H1 (cell line): ENCODE data around the gene CHTF8. TPM values are rescaled to one million over a fixed set of nuclear protein-coding genes. Genes with fewer than 3 reads are reported as not detected.

Experiments
- CTCF ChIA-PET: fragments of 300-600 bp; sonication (Branson Sonifier 250); formaldehyde crosslinking; loops from one replicate; lab custom pipeline; 2021; ENCODE audit not compliant: partially characterized antibody; lab: Charles Lee
- POLR2A ChIA-PET: fragments of 300-600 bp; sonication (Branson Sonifier 250); formaldehyde crosslinking; loops from one replicate; lab custom pipeline; 2021; ENCODE audit warnings: inconsistent platforms; ENCODE audit not compliant: partially characterized antibody; lab: Charles Lee
- DNase-seq, 2 experiments: peaks; one replicate each; pipeline versions ENCODE4 v3.0.0 to v3.0.0-alpha.2; 2010 to 2022; ENCODE audit warnings: low spot score in 2 of 2, low read depth in 1 of 2, mixed read lengths in 1 of 2
- FAIRE-seq: peaks from 2 replicates; lab custom pipeline; 2011; peaks lifted over from hg19 to GRCh38; lab: Jason Lieb, UNC
- H2AFZ ChIP-seq: 2 replicates; pipeline ENCODE4 v1.8.1; 2012; ENCODE audit warnings: low read length, inconsistent platforms
- H2AK5ac ChIP-seq: 2 replicates; pipeline ENCODE4 v1.6.1; 2013; ENCODE audit warnings: low read depth, low read length
- H2BK120ac ChIP-seq: replicated peaks from 2 replicates; pipeline ENCODE3; 2013; ENCODE audit warnings: low read depth, low read length, inconsistent platforms
- H2BK12ac ChIP-seq: 2 replicates; pipeline ENCODE4 v1.6.1; 2013; ENCODE audit warnings: low read depth, low read length
- H2BK15ac ChIP-seq: 2 replicates; pipeline ENCODE4 v1.6.1; 2013; ENCODE audit warnings: low read length
- H2BK20ac ChIP-seq: 2 replicates; pipeline ENCODE4 v1.6.1; 2013; ENCODE audit warnings: low read length
- H2BK5ac ChIP-seq: 2 replicates; pipeline ENCODE4 v1.6.1; 2013; ENCODE audit warnings: low read depth, low read length
- H3K14ac ChIP-seq: 2 replicates; pipeline ENCODE4 v1.6.1; 2013; ENCODE audit warnings: inconsistent platforms; ENCODE audit not compliant: insufficient read length
- H3K18ac ChIP-seq: 2 replicates; pipeline ENCODE4 v1.6.1; 2013; ENCODE audit warnings: low read length; ENCODE audit errors: extremely low read depth
- H3K23ac ChIP-seq: 2 replicates; pipeline ENCODE4 v1.6.1; 2013; ENCODE audit warnings: inconsistent platforms; ENCODE audit not compliant: insufficient read length
- H3K23me2 ChIP-seq: 2 replicates; pipeline ENCODE4 v1.6.1; 2013; ENCODE audit warnings: low read depth, low read length
- H3K27ac ChIP-seq: 2 replicates; pipeline ENCODE4 v1.6.1; 2011; ENCODE audit warnings: low read depth, low read length, inconsistent platforms
- H3K27me3 ChIP-seq, 4 experiments: replicated peaks in 1 of 4; 1 replicate in 1 of 4; 2 replicates in 3 of 4; pipeline versions ENCODE4 v1.6.1 to v1.8.1; 2011 to 2013; ENCODE audit warnings: low read length in 3 of 4, mild to moderate bottlenecking in 3 of 4, inconsistent platforms in 2 of 4, mixed read lengths in 2 of 4, moderate library complexity in 1 of 4; ENCODE audit not compliant: control insufficient read depth in 3 of 4, insufficient read depth in 3 of 4; ENCODE audit errors: extremely low read depth in 1 of 4
- H3K36me3 ChIP-seq, 4 experiments: 2 replicates each; pipeline versions ENCODE4 v1.6.1 to v1.8.1; 2011 to 2013; ENCODE audit warnings: mild to moderate bottlenecking in 4 of 4, low read length in 3 of 4, moderate library complexity in 2 of 4, control low read depth in 1 of 4, inconsistent platforms in 1 of 4; ENCODE audit not compliant: insufficient read depth in 4 of 4, control insufficient read depth in 2 of 4
- H3K4ac ChIP-seq: replicated peaks from 2 replicates; pipeline ENCODE3; 2013; ENCODE audit warnings: low read length, low read depth, mixed read lengths, inconsistent platforms; ENCODE audit not compliant: insufficient read length
- H3K4me1 ChIP-seq, 4 experiments: replicated peaks in 1 of 4; 1 replicate in 1 of 4; 2 replicates in 3 of 4; pipeline versions ENCODE4 v1.6.1 to v1.8.1; 2011 to 2013; ENCODE audit warnings: low read length in 3 of 4, inconsistent platforms in 2 of 4, mixed read lengths in 1 of 4; ENCODE audit not compliant: insufficient read depth in 4 of 4, control insufficient read depth in 3 of 4
- H3K4me2 ChIP-seq, 2 experiments: 2 replicates each; pipeline versions ENCODE4 v1.6.1 to v1.8.1; 2011 to 2013; ENCODE audit warnings: low read depth in 2 of 2, low read length in 2 of 2, control low read depth in 1 of 2, inconsistent platforms in 1 of 2, mild to moderate bottlenecking in 1 of 2; ENCODE audit not compliant: insufficient read depth in 1 of 2
- H3K4me3 ChIP-seq, 4 experiments: fragments of 200-600, 300-600 bp in 1 of 4; sonication (generic), shearing (Covaris generic), sonication (Bioruptor Twin) in 1 of 4; 2 replicates each; pipeline versions ENCODE4 v1.5.1 to v1.8.1; 2011 to 2016; ENCODE audit warnings: low read length in 4 of 4, low read depth in 3 of 4, control low read depth in 2 of 4, inconsistent platforms in 2 of 4, mild to moderate bottlenecking in 2 of 4, mixed read lengths in 1 of 4, moderate library complexity in 1 of 4; ENCODE audit not compliant: insufficient read depth in 2 of 4; ENCODE audit errors: extremely low read depth in 1 of 4
- H3K56ac ChIP-seq: replicated peaks from 2 replicates; pipeline ENCODE3; 2013; ENCODE audit warnings: low read depth, mild to moderate bottlenecking, mixed read lengths, low read length, inconsistent platforms; ENCODE audit not compliant: insufficient read length
- H3K79me1 ChIP-seq: 2 replicates; pipeline ENCODE4 v1.6.1; 2013; ENCODE audit warnings: low read depth, low read length, control low read depth
- H3K79me2 ChIP-seq, 2 experiments: 2 replicates each; pipeline versions ENCODE4 v1.6.1 to v1.8.1; 2012 to 2013; ENCODE audit warnings: low read length in 2 of 2, mild to moderate bottlenecking in 2 of 2, inconsistent platforms in 1 of 2; ENCODE audit not compliant: insufficient read depth in 2 of 2, control insufficient read depth in 1 of 2
- H3K9ac ChIP-seq, 4 experiments: replicated peaks in 1 of 4; 1 replicate in 1 of 4; 2 replicates in 3 of 4; pipeline versions ENCODE4 v1.6.1 to v1.8.1; 2011 to 2013; ENCODE audit warnings: low read depth in 3 of 4, low read length in 3 of 4, control low read depth in 2 of 4, mild to moderate bottlenecking in 2 of 4, moderate library complexity in 2 of 4, inconsistent platforms in 1 of 4; ENCODE audit errors: extremely low read depth in 1 of 4
- H3K9me3 ChIP-seq, 2 experiments: 2 replicates each; pipeline versions ENCODE4 v1.6.1 to v1.8.1; 2012 to 2013; ENCODE audit warnings: mild to moderate bottlenecking in 2 of 2, moderate library complexity in 2 of 2, control low read depth in 1 of 2, inconsistent platforms in 1 of 2, low read depth in 1 of 2, low read length in 1 of 2, mixed read lengths in 1 of 2; ENCODE audit not compliant: insufficient read depth in 2 of 2
- H4K20me1 ChIP-seq, 2 experiments: replicated peaks in 1 of 2; 2 replicates each; pipeline versions ENCODE3 to v1.8.1; 2011 to 2013; ENCODE audit warnings: inconsistent platforms in 2 of 2, low read length in 2 of 2, mild to moderate bottlenecking in 1 of 2; ENCODE audit not compliant: insufficient read depth in 2 of 2, control insufficient read depth in 1 of 2
- H4K5ac ChIP-seq: 2 replicates; pipeline ENCODE4 v1.6.1; 2013; ENCODE audit warnings: low read length, low read depth, mixed read lengths, inconsistent platforms; ENCODE audit not compliant: insufficient read length
- H4K8ac ChIP-seq: 2 replicates; pipeline ENCODE4 v1.8.0; 2013; ENCODE audit warnings: mild to moderate bottlenecking, moderate library complexity, low read length, inconsistent platforms; ENCODE audit not compliant: insufficient read depth; ENCODE audit errors: extremely low read depth
- H4K91ac ChIP-seq: replicated peaks from 2 replicates; pipeline ENCODE3; 2013; ENCODE audit warnings: low read length, mixed read lengths, inconsistent platforms; ENCODE audit not compliant: insufficient read length
- CBX5 ChIP-seq: fragments of 300-800, 300-1000 bp; sonication (generic); IDR thresholded peaks from 2 replicates; pipeline ENCODE4 v1.7.1; 2016; ENCODE audit warnings: antibody characterized with exemption, low read length, low read depth
- CBX8 ChIP-seq: fragments of 300-800, 300-1000 bp; sonication (generic); IDR thresholded peaks from 2 replicates; pipeline ENCODE4 v1.7.1; 2016; ENCODE audit warnings: low read depth, low read length, borderline replicate concordance
- CHD2 ChIP-seq: IDR thresholded peaks from 2 replicates; pipeline ENCODE4 v1.6.1; 2012; ENCODE audit warnings: low read length, improper control_type of control experiment
- EP300 ChIP-seq, 2 experiments: IDR thresholded peaks; 1 replicate in 1 of 2; 2 replicates in 1 of 2; pipeline ENCODE4 v1.6.1; 2011 to 2012; ENCODE audit warnings: low read depth in 2 of 2, low read length in 2 of 2, mild to moderate bottlenecking in 2 of 2, borderline replicate concordance in 1 of 2, inconsistent platforms in 1 of 2, moderate library complexity in 1 of 2
- FOSL1 ChIP-seq: IDR thresholded peaks from 2 replicates; pipeline ENCODE4 v1.6.1; 2011; ENCODE audit warnings: mild to moderate bottlenecking, low read depth, low read length, moderate library complexity; ENCODE audit not compliant: insufficient read depth
- HDAC2 ChIP-seq, 2 experiments: fragments of 300-600 bp in 1 of 2; sonication (generic) in 1 of 2; IDR thresholded peaks; 2 replicates each; pipeline ENCODE4 v1.6.1; 2011 to 2012; ENCODE audit warnings: low read depth in 2 of 2, low read length in 2 of 2, mild to moderate bottlenecking in 2 of 2, moderate library complexity in 2 of 2, borderline replicate concordance in 1 of 2, inconsistent platforms in 1 of 2
- KDM5A ChIP-seq: fragments of 200-600 bp; IDR thresholded peaks from 2 replicates; pipeline ENCODE4 v1.7.1; 2012; ENCODE audit warnings: mild to moderate bottlenecking, low read length, inconsistent platforms, mixed read lengths
- NRF1 ChIP-seq: IDR thresholded peaks from 2 replicates; pipeline ENCODE4 v1.6.1; 2011; ENCODE audit warnings: mild to moderate bottlenecking, low read depth, low read length, improper control_type of control experiment
- SRF ChIP-seq: IDR thresholded peaks from 2 replicates; pipeline ENCODE4 v1.6.1; 2011; ENCODE audit warnings: mild to moderate bottlenecking, low read depth, low read length, moderate library complexity
- WGBS, 2 experiments: shearing (Covaris generic) in 1 of 2; methylation state at CpG; one replicate each; pipeline versions ENCODE4 v1.1.6 to v1.1.7; 2013 to 2015; ENCODE audit warnings: low lambda C conversion rate in 2 of 2, mixed read lengths in 2 of 2, inconsistent platforms in 1 of 2, low coverage in 1 of 2, missing lambda C conversion rate in 1 of 2; ENCODE audit not compliant: insufficient replicate concordance in 2 of 2, insufficient coverage in 1 of 2, insufficient read length in 1 of 2; ENCODE audit errors: extremely low coverage in 1 of 2, missing lambda C conversion rate in 1 of 2; 5-methylcytosine and 5-hydroxymethylcytosine counted together
- polyA plus RNA-seq, 7 experiments: library from polyadenylated mRNA; depleted of rRNA in 3 of 7; stranded (reverse) in 5 of 7; unstranded in 2 of 7; fragments of >200 nt in 5 of 7; fragments of 200-250 nt in 2 of 7; gene quantifications; 1 replicate in 5 of 7; 2 replicates in 1 of 7; 4 replicates in 1 of 7; pipeline versions ENCODE4 v1.2.1 to v1.2.3, GENCODE V29; 2011 to 2013; ENCODE audit warnings: missing spikeins in 2 of 7, mixed read lengths in 2 of 7
- total RNA-seq: library from RNA; stranded (reverse); fragmentation: NEBNext Ultra II Directional; extraction: Animal tissue kit (Norgen Biotek cat#: 25700); gene quantifications from 2 replicates; pipeline ENCODE4 v1.2.1, GENCODE V29; 2021
- TF ChIP-seq, protein P1 (sequence below): IDR thresholded peaks from 2 replicates; pipeline ENCODE4 v1.6.1; 2012; ENCODE audit warnings: low read length, inconsistent platforms

Gene CHTF8
- total and polyA plus RNA-seq, 2 of the 8 experiments (the other 6 are each of a cell fraction or from before 2014, with no cell fraction given): 114 to 138 TPM

DNA sequence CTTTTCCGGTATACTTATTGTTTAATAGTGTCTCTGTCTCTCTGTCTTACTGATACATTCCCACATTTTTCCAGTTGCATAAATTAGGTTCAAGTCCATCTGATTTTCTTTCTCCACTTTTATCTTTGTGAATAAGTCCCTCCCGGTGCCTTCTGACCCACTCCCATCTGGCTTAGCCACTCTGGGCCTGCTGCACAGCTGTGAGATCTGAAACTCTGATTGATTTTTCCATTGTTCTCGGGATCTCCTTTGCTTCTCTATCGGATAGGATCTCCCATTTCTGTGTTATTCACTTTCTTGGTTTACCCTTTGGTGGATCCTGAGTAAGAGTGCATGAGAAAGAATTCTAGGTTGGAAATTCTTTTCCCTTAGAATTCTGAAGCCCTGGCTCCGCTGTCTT, 8.6 kb upstream of the CHTF8 start:
- Histone ChIP-seq H2AFZ (no peak overlapping the region), H3K79me2 (peaks cover 0 to 26% of the 10 kb centered on the region in 2 experiments; a peak in 2 of 4 replicates)

More for the DNA sequence above, 8.6 kb upstream of the CHTF8 start:
- no peak overlapping the region for H2BK5ac ChIP-seq
- WGBS, 2 experiments: 90% methylated on average over 5 of the region's 5 CpGs; no CpG with 5 or more reads in 1 of the 2 experiments
- no peak overlapping the region for H4K91ac ChIP-seq
- H3K18ac ChIP-seq: no peak overlapping the region
- ChIA-PET CTCF (interaction anchor here (0.6 to 1.4 kb wide), 5 partner anchors 10 to 148 kb away, joined by 3 to 6 read pairs (median 3); no protein-coding TSS in a partner anchor), POLR2A (interaction anchor here (0.6 to 1.7 kb wide), 3 partner anchors 8 to 353 kb away, joined by 3 to 4 read pairs (median 3); partner anchors contain the start of genes CHTF8 and UTP4)
- no peak overlapping the region for H2BK15ac ChIP-seq
- H3K4ac ChIP-seq: no peak overlapping the region
- FAIRE-seq: no peak
- no peaks in the 10 kb centered on the region for H3K27me3 ChIP-seq
- H2AK5ac ChIP-seq: no peak overlapping the region
- H4K20me1 ChIP-seq: peaks cover 4 to 5% of the 10 kb centered on the region in 2 experiments
- H2BK12ac ChIP-seq: no peak overlapping the region
- H3K9me3 ChIP-seq: no peaks in the 10 kb centered on the region
- no peaks in the 10 kb centered on the region for H3K4me1 ChIP-seq
- H2BK120ac ChIP-seq: no peak overlapping the region
- no peaks in the 10 kb centered on the region; the same call in 1 of the 2 replicates for H3K79me1 ChIP-seq
- H3K56ac ChIP-seq: no peak overlapping the region
- peaks cover 33 to 84% (median 72%) of the 10 kb centered on the region in 4 experiments for H3K36me3 ChIP-seq
- no peak overlapping the region for H3K4me3 ChIP-seq
- H4K5ac ChIP-seq: no peak overlapping the region
- DNase-seq: no peak
- TF ChIP-seq FOSL1 (no peak), CBX5 (no peak), NRF1 (no peak), CHD2 (no peak), EP300 (IDR thresholded peaks at IDR 0.05; ENCODE audit: borderline replicate concordance in 1 of 2, low read depth in 2 of 2, low read length in 2 of 2) (no peak), HDAC2 (IDR thresholded peaks at IDR 0.05; ENCODE audit: borderline replicate concordance in 1 of 2, low read depth in 2 of 2, low read length in 2 of 2) (no peak), KDM5A (no peak), CBX8 (no peak), SRF (no peak)
- TF ChIP-seq, protein P1, sequence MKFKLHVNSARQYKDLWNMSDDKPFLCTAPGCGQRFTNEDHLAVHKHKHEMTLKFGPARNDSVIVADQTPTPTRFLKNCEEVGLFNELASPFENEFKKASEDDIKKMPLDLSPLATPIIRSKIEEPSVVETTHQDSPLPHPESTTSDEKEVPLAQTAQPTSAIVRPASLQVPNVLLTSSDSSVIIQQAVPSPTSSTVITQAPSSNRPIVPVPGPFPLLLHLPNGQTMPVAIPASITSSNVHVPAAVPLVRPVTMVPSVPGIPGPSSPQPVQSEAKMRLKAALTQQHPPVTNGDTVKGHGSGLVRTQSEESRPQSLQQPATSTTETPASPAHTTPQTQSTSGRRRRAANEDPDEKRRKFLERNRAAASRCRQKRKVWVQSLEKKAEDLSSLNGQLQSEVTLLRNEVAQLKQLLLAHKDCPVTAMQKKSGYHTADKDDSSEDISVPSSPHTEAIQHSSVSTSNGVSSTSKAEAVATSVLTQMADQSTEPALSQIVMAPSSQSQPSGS: no peak
- TF ChIP-seq, all 59 proteins: peak for 0
- Histone ChIP-seq H3K9ac (no peak overlapping the region), H4K8ac (no peak overlapping the region), H3K27ac (no peak overlapping the region), H2BK20ac (no peak overlapping the region), H3K14ac (no peak overlapping the region), H3K4me2 (no peak overlapping the region), H3K23ac (no peak overlapping the region), H3K23me2 (no peaks in the 10 kb centered on the region)
